ENCODE results near the gene CTXND1. TPM values are rescaled to one million over a fixed set of nuclear protein-coding genes. Genes with fewer than 3 reads are reported as not detected.

CTXND1 gene
- polyA plus RNA-seq, 2 of the 4 experiments (the other 2 are of a cell fraction): not detected

DNA sequence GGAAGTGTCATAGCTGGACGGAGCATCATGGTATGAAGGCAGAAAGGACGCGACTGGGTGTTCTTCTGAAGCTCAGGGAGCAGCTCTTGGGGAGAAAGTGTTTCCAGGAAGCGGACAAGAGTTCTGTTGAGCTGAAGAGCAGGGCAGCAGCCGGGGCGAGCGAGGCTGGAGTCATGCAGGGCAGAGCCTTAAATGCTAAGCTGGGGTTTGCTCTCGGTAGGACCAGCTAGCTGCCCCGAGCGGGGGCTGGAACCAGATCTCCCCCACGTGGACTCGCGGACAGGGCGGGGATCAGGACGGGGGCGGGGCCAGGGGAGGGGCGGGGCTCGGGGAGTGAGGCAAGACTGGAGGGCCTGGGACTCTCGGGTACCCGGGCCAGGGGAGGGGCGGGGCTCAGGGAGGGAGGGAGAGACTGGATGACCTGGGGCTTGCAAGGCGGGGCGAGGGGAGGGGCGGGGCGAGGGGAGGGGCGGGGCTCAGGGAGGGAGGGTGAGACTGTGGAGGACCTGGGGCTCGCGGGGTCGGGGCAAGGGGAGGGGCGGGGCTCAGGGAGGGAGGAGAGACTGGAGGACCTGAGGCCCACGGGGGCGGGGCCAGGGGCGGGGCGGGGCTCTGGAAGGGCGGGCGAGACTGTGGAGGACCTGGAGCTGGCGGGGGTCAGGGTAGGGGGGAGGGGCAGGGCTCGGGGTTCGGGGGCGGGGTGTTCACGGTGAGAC, 99.7 kb downstream of the CTXND1 start:
- Histone ChIP-seq H3K4me1 (peaks cover 11% of the 10 kb centered on the region; the same call in 2 of the 3 replicates), H3K9me3 (no peaks in the 10 kb centered on the region), H3K4me3 (peak overlapping the region; percentile 66), H3K27ac (peak overlapping the region; percentile 78 to 92), H3K4me2 (peak overlapping the region; percentile 82)
- FAIRE-seq (no peak), ATAC-seq (peak; percentile 84 to 87), DNase-seq (ENCODE audit: low read depth in 1 of 2, low spot score in 1 of 2) (peak; percentile 96 to 97)
- TF ChIP-seq MYC (IDR thresholded peaks at IDR 0.05; ENCODE audit: borderline replicate concordance, low read length) (0 out of 2 replicates have a peak, but pooled peaks have one; percentile 28), POLR2A (IDR thresholded peaks at IDR 0.05; ENCODE audit: low read length) (peak; percentile 40), ZFP36 (IDR thresholded peaks at IDR 0.05; ENCODE audit: borderline replicate concordance, partially characterized antibody) (no peak)
- TF ChIP-seq, protein P1, sequence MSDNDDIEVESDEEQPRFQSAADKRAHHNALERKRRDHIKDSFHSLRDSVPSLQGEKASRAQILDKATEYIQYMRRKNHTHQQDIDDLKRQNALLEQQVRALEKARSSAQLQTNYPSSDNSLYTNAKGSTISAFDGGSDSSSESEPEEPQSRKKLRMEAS (IDR thresholded peaks at IDR 0.05): peak; percentile 69; the same call in 1 of the 2 replicates
- ChIA-PET POLR2A (interaction anchor here (0.7 to 1.1 kb wide), 3 partner anchors 38 to 229 kb away, joined by 3 to 6 read pairs (median 4); partner anchors contain the start of gene ZFAND6), CTCF (no interaction called here)
- 2% methylated on average over 7 of the region's 41 CpGs for WGBS (ENCODE audit: missing lambda C conversion rate)

DNA sequence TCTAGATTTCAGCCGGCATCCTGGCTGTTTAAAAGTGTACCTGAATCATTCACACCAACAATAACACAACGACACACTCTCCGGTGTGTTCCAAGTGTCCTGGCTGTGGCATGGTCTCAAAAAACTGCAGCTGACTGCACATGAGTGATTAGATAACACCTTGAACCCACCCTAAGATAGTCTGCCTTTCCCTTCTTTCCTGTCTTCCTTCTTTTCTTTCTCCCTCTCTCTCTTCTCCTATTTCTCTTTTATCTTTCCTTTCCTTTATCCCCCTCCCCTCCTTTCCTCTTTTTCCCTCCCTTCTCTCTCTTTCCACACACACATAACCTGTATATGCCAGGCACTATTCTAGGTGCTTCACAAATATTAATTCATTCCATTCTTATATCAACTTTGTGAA, 100.4 kb downstream of the CTXND1 start:
- DNase-seq (ENCODE audit: low read depth in 1 of 2, low spot score in 1 of 2) (no peak), ATAC-seq (no peak), FAIRE-seq (no peak)
- TF ChIP-seq RARB (CRISPR knock-in tag; IDR thresholded peaks at IDR 0.05): no peak
- no peak for TF ChIP-seq ZSCAN20 (CRISPR knock-in tag; IDR thresholded peaks at IDR 0.05)
- TF ChIP-seq, protein P2, sequence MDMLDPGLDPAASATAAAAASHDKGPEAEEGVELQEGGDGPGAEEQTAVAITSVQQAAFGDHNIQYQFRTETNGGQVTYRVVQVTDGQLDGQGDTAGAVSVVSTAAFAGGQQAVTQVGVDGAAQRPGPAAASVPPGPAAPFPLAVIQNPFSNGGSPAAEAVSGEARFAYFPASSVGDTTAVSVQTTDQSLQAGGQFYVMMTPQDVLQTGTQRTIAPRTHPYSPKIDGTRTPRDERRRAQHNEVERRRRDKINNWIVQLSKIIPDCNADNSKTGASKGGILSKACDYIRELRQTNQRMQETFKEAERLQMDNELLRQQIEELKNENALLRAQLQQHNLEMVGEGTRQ (IDR thresholded peaks at IDR 0.05): no peak
- TF ChIP-seq, protein P1 (IDR thresholded peaks at IDR 0.05): no peak
- TF ChIP-seq NR3C1 (IDR thresholded peaks at IDR 0.05): no peak
- no peak for TF ChIP-seq MYC (IDR thresholded peaks at IDR 0.05; ENCODE audit: borderline replicate concordance, low read length)
- TF ChIP-seq FOSB (CRISPR knock-in tag; IDR thresholded peaks at IDR 0.05): no peak
- no peak for TF ChIP-seq CBX2 (IDR thresholded peaks at IDR 0.05; ENCODE audit: borderline replicate concordance, low read depth)
- TF ChIP-seq JUN (IDR thresholded peaks at IDR 0.05): no peak
- no peak for TF ChIP-seq ZNF302 (CRISPR knock-in tag; IDR thresholded peaks at IDR 0.05)
- no peak for TF ChIP-seq KDM5A (IDR thresholded peaks at IDR 0.05)
- no peak for TF ChIP-seq KDM1A (IDR thresholded peaks at IDR 0.05; ENCODE audit: low read depth)
- no peak for TF ChIP-seq RNF2 (IDR thresholded peaks at IDR 0.05; ENCODE audit: borderline replicate concordance, low read depth)
- TF ChIP-seq JUNB (IDR thresholded peaks at IDR 0.05): no peak
- TF ChIP-seq ZFP36 (IDR thresholded peaks at IDR 0.05; ENCODE audit: borderline replicate concordance, partially characterized antibody): no peak
- TF ChIP-seq HDAC2 (IDR thresholded peaks at IDR 0.05): no peak
- TF ChIP-seq, protein P3, sequence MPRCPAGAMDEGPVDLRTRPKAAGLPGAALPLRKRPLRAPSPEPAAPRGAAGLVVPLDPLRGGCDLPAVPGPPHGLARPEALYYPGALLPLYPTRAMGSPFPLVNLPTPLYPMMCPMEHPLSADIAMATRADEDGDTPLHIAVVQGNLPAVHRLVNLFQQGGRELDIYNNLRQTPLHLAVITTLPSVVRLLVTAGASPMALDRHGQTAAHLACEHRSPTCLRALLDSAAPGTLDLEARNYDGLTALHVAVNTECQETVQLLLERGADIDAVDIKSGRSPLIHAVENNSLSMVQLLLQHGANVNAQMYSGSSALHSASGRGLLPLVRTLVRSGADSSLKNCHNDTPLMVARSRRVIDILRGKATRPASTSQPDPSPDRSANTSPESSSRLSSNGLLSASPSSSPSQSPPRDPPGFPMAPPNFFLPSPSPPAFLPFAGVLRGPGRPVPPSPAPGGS (IDR thresholded peaks at IDR 0.05): no peak
- TF ChIP-seq HOXA7 (CRISPR knock-in tag; IDR thresholded peaks at IDR 0.05): no peak
- WGBS (ENCODE audit: missing lambda C conversion rate): 83% methylated on average over 3 of the region's 3 CpGs
- ChIA-PET POLR2A (interaction anchor here (0.7 to 1.1 kb wide), 3 partner anchors 39 to 228 kb away, joined by 3 to 6 read pairs (median 4); partner anchors contain the start of gene ZFAND6), CTCF (no interaction called here)
- Histone ChIP-seq H3K4me1 (peaks cover 11% of the 10 kb centered on the region; the same call in 2 of the 3 replicates), H3K4me3 (peak overlapping the region; percentile 66), H3K9me3 (no peaks in the 10 kb centered on the region), H3K27ac (no peak overlapping the region; a peak in 2 of 6 replicates), H3K4me2 (peak overlapping the region; percentile 82)

DNA sequence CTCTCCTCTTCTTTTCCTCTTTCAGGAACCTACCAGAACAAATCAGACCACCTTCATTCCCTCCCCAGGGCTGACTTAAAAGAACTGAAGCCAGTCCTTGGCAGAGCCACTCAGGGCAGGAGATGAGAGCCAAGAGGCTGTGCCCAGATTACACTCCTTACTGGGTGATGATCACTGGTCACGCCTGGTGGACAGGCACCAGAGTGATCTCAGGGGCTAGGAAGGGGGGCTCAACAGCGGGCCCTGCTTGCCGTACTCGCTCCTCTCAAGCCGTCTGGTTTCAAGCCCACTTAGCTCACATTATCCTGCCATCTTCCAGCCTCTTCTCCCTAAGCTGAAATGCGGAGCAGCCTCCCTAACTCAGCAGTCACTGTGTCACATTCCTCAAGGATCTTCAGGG, 100.9 kb downstream of the CTXND1 start:
- POLR2A ChIA-PET: no interaction called here

More for the DNA sequence above, 100.9 kb downstream of the CTXND1 start:
- FAIRE-seq (no peak), DNase-seq (ENCODE audit: low read depth in 1 of 2, low spot score in 1 of 2) (no peak), ATAC-seq (no peak)
- Histone ChIP-seq H3K4me2 (no peak overlapping the region), H3K4me1 (peaks cover 11% of the 10 kb centered on the region; the same call in 2 of the 3 replicates), H3K27ac (no peak overlapping the region), H3K9me3 (no peaks in the 10 kb centered on the region), H3K4me3 (no peak overlapping the region)
- 90% methylated on average over 6 of the region's 6 CpGs for WGBS (ENCODE audit: missing lambda C conversion rate)
- TF ChIP-seq SMC3 (IDR thresholded peaks at IDR 0.05) (no peak), CBX8 (IDR thresholded peaks at IDR 0.05) (no peak), PHF8 (IDR thresholded peaks at IDR 0.05; ENCODE audit: borderline replicate concordance, low read depth) (no peak), RARB (CRISPR knock-in tag; IDR thresholded peaks at IDR 0.05) (no peak), EHF (CRISPR knock-in tag; IDR thresholded peaks at IDR 0.05) (no peak), RNF2 (IDR thresholded peaks at IDR 0.05; ENCODE audit: borderline replicate concordance, low read depth) (no peak), ZFP36 (IDR thresholded peaks at IDR 0.05; ENCODE audit: borderline replicate concordance, partially characterized antibody) (no peak), ZC3H11A (IDR thresholded peaks at IDR 0.05) (no peak), MYC (IDR thresholded peaks at IDR 0.05; ENCODE audit: borderline replicate concordance, low read length) (no peak), POLR2A (IDR thresholded peaks at IDR 0.05; ENCODE audit: low read length) (no peak), JUNB (IDR thresholded peaks at IDR 0.05) (no peak)
- TF ChIP-seq, protein P3 (IDR thresholded peaks at IDR 0.05): no peak
- TF ChIP-seq, protein P4, sequence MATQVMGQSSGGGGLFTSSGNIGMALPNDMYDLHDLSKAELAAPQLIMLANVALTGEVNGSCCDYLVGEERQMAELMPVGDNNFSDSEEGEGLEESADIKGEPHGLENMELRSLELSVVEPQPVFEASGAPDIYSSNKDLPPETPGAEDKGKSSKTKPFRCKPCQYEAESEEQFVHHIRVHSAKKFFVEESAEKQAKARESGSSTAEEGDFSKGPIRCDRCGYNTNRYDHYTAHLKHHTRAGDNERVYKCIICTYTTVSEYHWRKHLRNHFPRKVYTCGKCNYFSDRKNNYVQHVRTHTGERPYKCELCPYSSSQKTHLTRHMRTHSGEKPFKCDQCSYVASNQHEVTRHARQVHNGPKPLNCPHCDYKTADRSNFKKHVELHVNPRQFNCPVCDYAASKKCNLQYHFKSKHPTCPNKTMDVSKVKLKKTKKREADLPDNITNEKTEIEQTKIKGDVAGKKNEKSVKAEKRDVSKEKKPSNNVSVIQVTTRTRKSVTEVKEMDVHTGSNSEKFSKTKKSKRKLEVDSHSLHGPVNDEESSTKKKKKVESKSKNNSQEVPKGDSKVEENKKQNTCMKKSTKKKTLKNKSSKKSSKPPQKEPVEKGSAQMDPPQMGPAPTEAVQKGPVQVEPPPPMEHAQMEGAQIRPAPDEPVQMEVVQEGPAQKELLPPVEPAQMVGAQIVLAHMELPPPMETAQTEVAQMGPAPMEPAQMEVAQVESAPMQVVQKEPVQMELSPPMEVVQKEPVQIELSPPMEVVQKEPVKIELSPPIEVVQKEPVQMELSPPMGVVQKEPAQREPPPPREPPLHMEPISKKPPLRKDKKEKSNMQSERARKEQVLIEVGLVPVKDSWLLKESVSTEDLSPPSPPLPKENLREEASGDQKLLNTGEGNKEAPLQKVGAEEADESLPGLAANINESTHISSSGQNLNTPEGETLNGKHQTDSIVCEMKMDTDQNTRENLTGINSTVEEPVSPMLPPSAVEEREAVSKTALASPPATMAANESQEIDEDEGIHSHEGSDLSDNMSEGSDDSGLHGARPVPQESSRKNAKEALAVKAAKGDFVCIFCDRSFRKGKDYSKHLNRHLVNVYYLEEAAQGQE (IDR thresholded peaks at IDR 0.05): no peak
- CTCF ChIA-PET: interaction anchor here (1.1 kb wide), 1 partner anchor 21 kb away, joined by 4 read pairs; no protein-coding TSS in a partner anchor
